B cell (primary cell): ENCODE data around the gene ADGRF1. TPM values are rescaled to one million over a fixed set of nuclear protein-coding genes. Genes with fewer than 3 reads are reported as not detected.

Experiments used
- ATAC-seq: fragments of 200-7000 bp; cut with Tn5 transposase; one replicate; pipeline ENCODE4 v1.10.0; 2021; ENCODE audit warnings: low read depth, mild to moderate bottlenecking, moderate number of reproducible peaks, moderate library complexity
- CTCF ChIA-PET: fragments of 350-600 bp; sonication (Branson Sonifier 250); formaldehyde crosslinking; loops from one replicate; lab custom pipeline; 2021; ENCODE audit warnings: antibody characterized with exemption, inconsistent platforms; lab: Charles Lee
- POLR2A ChIA-PET: fragments of 350-600 bp; sonication (Branson Sonifier 250); formaldehyde crosslinking; loops from one replicate; lab custom pipeline; 2021; ENCODE audit warnings: antibody characterized with exemption; lab: Charles Lee
- DNase-seq: peaks from one replicate; pipeline ENCODE4 v3.0.0; 2013
- H2AFZ ChIP-seq: 2 replicates; pipeline ENCODE4 v1.6.1; 2012; ENCODE audit warnings: mild to moderate bottlenecking, low read depth, low read length; ENCODE audit not compliant: insufficient read depth, poor library complexity, severe bottlenecking
- H3K27ac ChIP-seq, 2 donors: 1 replicate in 1 of 2; 2 replicates in 1 of 2; pipeline ENCODE4 v1.5.1; 2012 to 2013; ENCODE audit warnings: low read length in 2 of 2, mild to moderate bottlenecking in 2 of 2, moderate library complexity in 1 of 2
- H3K27me3 ChIP-seq, 4 experiments: fragments of 200-600 bp in 1 of 4; sonication (generic) in 1 of 4; replicated peaks in 1 of 4; 1 replicate in 2 of 4; 2 replicates in 2 of 4; pipeline versions ENCODE4 v1.6.1 to v1.7.0; 2013 to 2016; ENCODE audit warnings: low read length in 3 of 4, mild to moderate bottlenecking in 2 of 4, mixed read lengths in 1 of 4, moderate library complexity in 1 of 4; ENCODE audit not compliant: insufficient read depth in 4 of 4, control insufficient read depth in 3 of 4; ENCODE audit errors: control extremely low read depth in 1 of 4
- H3K36me3 ChIP-seq, 2 experiments: replicated peaks in 1 of 2; 1 replicate in 1 of 2; 2 replicates in 1 of 2; pipeline versions ENCODE4 v1.6.1 to v1.7.1; 2013; ENCODE audit warnings: low read length in 1 of 2; ENCODE audit not compliant: insufficient read depth in 2 of 2, control insufficient read depth in 1 of 2; ENCODE audit errors: control extremely low read depth in 1 of 2, extremely low read depth in 1 of 2
- H3K4me1 ChIP-seq, 2 donors: fragments of 200-600 bp in 1 of 2; sonication (generic) in 1 of 2; 1 replicate in 1 of 2; 2 replicates in 1 of 2; pipeline versions ENCODE4 v1.5.1 to v1.6.1; 2013 to 2017; ENCODE audit warnings: low read length in 2 of 2; ENCODE audit not compliant: control insufficient read depth in 2 of 2, insufficient read depth in 2 of 2
- H3K4me2 ChIP-seq: replicated peaks from 2 replicates; pipeline ENCODE3; 2012; ENCODE audit warnings: mild to moderate bottlenecking, low read depth, low read length; ENCODE audit not compliant: poor library complexity, severe bottlenecking
- H3K4me3 ChIP-seq, 5 experiments: fragments of 200-600 bp in 1 of 5; sonication (generic) in 1 of 5; 1 replicate in 3 of 5; 2 replicates in 2 of 5; pipeline versions ENCODE4 v1.5.1 to v1.7.0; 2011 to 2016; ENCODE audit warnings: low read length in 4 of 5, mild to moderate bottlenecking in 4 of 5, low read depth in 2 of 5, control low read depth in 1 of 5, moderate library complexity in 1 of 5; ENCODE audit not compliant: insufficient read depth in 1 of 5; ENCODE audit errors: control extremely low read depth in 1 of 5, extremely low read depth in 1 of 5
- H3K79me2 ChIP-seq: fragments of 200-600 bp; sonication (generic); one replicate; pipeline ENCODE4 v1.6.0; 2016; ENCODE audit warnings: low read length; ENCODE audit not compliant: control insufficient read depth, insufficient read depth
- H3K9ac ChIP-seq: fragments of 200-600 bp; sonication (generic); 2 replicates; pipeline ENCODE4 v1.6.1; 2017; ENCODE audit warnings: mild to moderate bottlenecking, low read length, moderate library complexity
- H3K9me3 ChIP-seq, 3 donors: one replicate each; pipeline versions ENCODE4 v1.6.1 to v1.7.1; 2013; ENCODE audit warnings: low read length in 2 of 3; ENCODE audit not compliant: control insufficient read depth in 2 of 3, insufficient read depth in 1 of 3; ENCODE audit errors: control extremely low read depth in 1 of 3
- H4K20me1 ChIP-seq: 2 replicates; pipeline ENCODE4 v1.6.0; 2012; ENCODE audit warnings: mild to moderate bottlenecking, low read length; ENCODE audit not compliant: insufficient read depth, control insufficient read depth, poor library complexity, severe bottlenecking
- H3K27ac Mint-ChIP-seq: one replicate; pipeline ENCODE4 v1.8.0; 2021; ENCODE audit warnings: mixed read lengths
- H3K27me3 Mint-ChIP-seq: one replicate; pipeline ENCODE4 v1.8.0; 2021; ENCODE audit warnings: mixed read lengths
- H3K4me1 Mint-ChIP-seq: one replicate; pipeline ENCODE4 v1.8.0; 2021; ENCODE audit warnings: mixed read lengths
- H3K4me3 Mint-ChIP-seq: one replicate; pipeline ENCODE4 v1.8.0; 2021; ENCODE audit warnings: mixed read lengths
- H3K9me3 Mint-ChIP-seq: one replicate; pipeline ENCODE4 v1.8.0; 2022; ENCODE audit warnings: mixed read lengths; ENCODE audit not compliant: insufficient read depth
- CTCF ChIP-seq: fragments of 200-600 bp; IDR thresholded peaks from one replicate; pipeline ENCODE4 v1.8.0; 2022; ENCODE audit warnings: antibody characterized with exemption, mild to moderate bottlenecking
- EZH2 ChIP-seq: IDR thresholded peaks from 2 replicates; pipeline ENCODE4 v1.6.1; 2012; ENCODE audit warnings: borderline replicate concordance, low read depth, mild to moderate bottlenecking, moderate library complexity, low read length; ENCODE audit not compliant: insufficient read depth, poor library complexity, severe bottlenecking
- WGBS: methylation state at CpG from one replicate; pipeline ENCODE4 v1.1.5; 2013; ENCODE audit warnings: missing lambda C conversion rate; ENCODE audit not compliant: insufficient coverage; 5-methylcytosine and 5-hydroxymethylcytosine counted together
- intact Hi-C: fragments of 100-400 bp; cut with micrococcal nuclease; formaldehyde crosslinking; loops from one replicate; pipeline ENCODE4 v1.10.0; 2022
- polyA plus RNA-seq: library from polyadenylated mRNA; depleted of rRNA; stranded (reverse); fragments of >200 nt; gene quantifications from 2 replicates; pipeline ENCODE4 v1.2.3, GENCODE V29; 2012
- total RNA-seq, 2 donors: library from RNA; stranded (reverse); fragments of 120-200 nt in 1 of 2; gene quantifications; 1 replicate in 1 of 2; 2 replicates in 1 of 2; pipeline versions ENCODE4 v1.2.3 to v1.2.4, GENCODE V29; 2013 to 2022

ADGRF1 gene
- total and polyA plus RNA-seq, 2 donors (not counting 1 experiment from before 2014, with no cell fraction given) = not detected

- no peak overlapping the region for H3K4me2 ChIP-seq
- no peaks in the 10 kb centered on the region for H3K79me2 ChIP-seq
- ChIA-PET CTCF (no interaction called here), POLR2A (no interaction called here)
- no peaks in the 10 kb centered on the region for H4K20me1 ChIP-seq
- no peak for ATAC-seq
- no peak overlapping the region for H3K27ac Mint-ChIP-seq
- TF ChIP-seq CTCF (no peak), EZH2 (no peak)
- H3K9me3 Mint-ChIP-seq = no peaks in the 10 kb centered on the region
- no peak overlapping the region for H3K27ac ChIP-seq
- H2AFZ ChIP-seq = no peak overlapping the region
- no CpG with 5 or more reads among the region's 2 CpGs for WGBS
- H3K4me3 ChIP-seq = no peak overlapping the region
- H3K9ac ChIP-seq = no peak overlapping the region
- H3K27me3 ChIP-seq = no peaks in the 10 kb centered on the region
- no peaks in the 10 kb centered on the region for H3K9me3 ChIP-seq
- no peaks in the 10 kb centered on the region for H3K4me1 Mint-ChIP-seq
- H3K36me3 ChIP-seq = no peaks in the 10 kb centered on the region
- no peak for DNase-seq
- intact Hi-C loops = no loop called here
- H3K4me3 Mint-ChIP-seq = no peak overlapping the region
- peaks cover 9% of the 10 kb centered on the region for H3K27me3 Mint-ChIP-seq
- no peaks in the 10 kb centered on the region for H3K4me1 ChIP-seq
Observed at GRCh38 chr6:46973029-46973428, 69.1 kb downstream of the ADGRF1 start.

GRCh38 chr6:46972531-46972930 lies 69.6 kb downstream of the ADGRF1 start:
- no peaks in the 10 kb centered on the region for H4K20me1 ChIP-seq
- WGBS = no CpG with 5 or more reads among the region's 1 CpG
- DNase-seq = no peak
- no peak for ATAC-seq
- Mint-ChIP-seq H3K27ac (no peak overlapping the region), H3K9me3 (no peaks in the 10 kb centered on the region), H3K27me3 (peaks cover 9% of the 10 kb centered on the region), H3K4me3 (no peak overlapping the region), H3K4me1 (no peaks in the 10 kb centered on the region)
- no peaks in the 10 kb centered on the region for H3K4me1 ChIP-seq
- no peak overlapping the region for H3K4me3 ChIP-seq
- no peak overlapping the region for H2AFZ ChIP-seq
- H3K27me3 ChIP-seq = no peaks in the 10 kb centered on the region
- H3K27ac ChIP-seq = no peak overlapping the region
- no peaks in the 10 kb centered on the region for H3K79me2 ChIP-seq
- no peaks in the 10 kb centered on the region for H3K36me3 ChIP-seq
- no peaks in the 10 kb centered on the region for H3K9me3 ChIP-seq
- ChIA-PET POLR2A (no interaction called here), CTCF (no interaction called here)
- no peak for TF ChIP-seq EZH2
- TF ChIP-seq CTCF = no peak
- H3K4me2 ChIP-seq = no peak overlapping the region
- H3K9ac ChIP-seq = no peak overlapping the region
- intact Hi-C loops = no loop called here
